T47D (cell line): ENCODE data around the gene CYS1.

ENCODE experiments used
- DNase-seq, 2 experiments: peaks; one replicate each; pipeline versions ENCODE4 v3.0.0 to v3.0.0-alpha.2; 2011 to 2012; ENCODE audit warnings: low read depth in 1 of 2, low spot score in 1 of 2
- JUND ChIP-seq: IDR thresholded peaks from 2 replicates; pipeline ENCODE4 v1.6.1; 2012; ENCODE audit warnings: low read depth
- in situ Hi-C: cut with HindIII; loops from 2 replicates; pipeline ENCODE4 v1.10.0; 2016; ENCODE audit warnings: low sequenced_read_pairs, low pct_unique_long_range_greater_than_20kb

Gene CYS1

GRCh38 chr2:10075101-10075500 lies 5.1 kb downstream of the CYS1 start:
- no peak for DNase-seq

GRCh38 chr2:10073706-10074105 lies 6.5 kb downstream of the CYS1 start:
- no peak for TF ChIP-seq JUND
- DNase-seq, result no peak
- in situ Hi-C loops, result no loop called here

More at GRCh38 chr2:10075101-10075500, 5.1 kb downstream of the CYS1 start:
- in situ Hi-C loops, result no loop called here
- TF ChIP-seq JUND, result no peak

- in situ Hi-C loops, result no loop called here
- peak; percentile 88 to 89 for DNase-seq
Measured at GRCh38 chr2:10072656-10073480, 7.3 kb downstream of the CYS1 start.

GRCh38 chr2:10071595-10071994 lies 8.6 kb downstream of the CYS1 start:
- DNase-seq, result no peak
- in situ Hi-C loops, result no loop called here
- TF ChIP-seq JUND, result no peak

More at GRCh38 chr2:10072656-10073480, 7.3 kb downstream of the CYS1 start:
- no peak for TF ChIP-seq JUND

GRCh38 chr2:10071176-10071575 lies 9.0 kb downstream of the CYS1 start:
- TF ChIP-seq JUND, result no peak
- no peak for DNase-seq
- in situ Hi-C loops, result no loop called here

GRCh38 chr2:10067881-10068280 lies 12.3 kb downstream of the CYS1 start:
- in situ Hi-C loops, result no loop called here
- no peak for DNase-seq
- TF ChIP-seq JUND, result no peak

GRCh38 chr2:10067330-10067729 lies 12.9 kb downstream of the CYS1 start:
- no peak for TF ChIP-seq JUND
- no peak for DNase-seq
- in situ Hi-C loops, result no loop called here

GRCh38 chr2:10065773-10066055 lies 14.5 kb downstream of the CYS1 start:
- TF ChIP-seq JUND, result no peak
- DNase-seq, result no peak
- in situ Hi-C loops, result no loop called here

GRCh38 chr2:10064932-10065772 lies 15.1 kb downstream of the CYS1 start:
- no peak for TF ChIP-seq JUND
- no peak for DNase-seq
- in situ Hi-C loops, result no loop called here

GRCh38 chr2:10063566-10063965 lies 16.6 kb downstream of the CYS1 start:
- no peak for TF ChIP-seq JUND
- in situ Hi-C loops, result no loop called here
- DNase-seq, result no peak

GRCh38 chr2:10062931-10063365 lies 17.3 kb downstream of the CYS1 start:
- TF ChIP-seq JUND, result no peak

GRCh38 chr2:10061221-10061925 lies 18.8 kb downstream of the CYS1 start:
- TF ChIP-seq JUND, result no peak
- in situ Hi-C loops, result no loop called here
- DNase-seq, result no peak

More at GRCh38 chr2:10062931-10063365, 17.3 kb downstream of the CYS1 start:
- DNase-seq, result no peak
- in situ Hi-C loops, result no loop called here
